Natural killer cell treated with Interleukin-12 subunit alpha and Interleukin-12 subunit beta and Interleukin-15 and Interleukin-18, amount 100 ng/mL, for 72 hours (primary cell): ENCODE measurements around the gene THNSL1. TPM values are rescaled to one million over a fixed set of nuclear protein-coding genes. Genes with fewer than 3 reads are reported as not detected.

Experiments
- ATAC-seq, 2 donors: fragments of 150-1000 bp; cut with Tn5 transposase in 1 of 2; sonication (Bioruptor Pico), chemical (Tn5 transposase) in 1 of 2; 2 replicates each; pipeline ENCODE4 v1.10.0; 2021
- DNase-seq: peaks from one replicate; pipeline ENCODE4 v3.0.0; 2022; ENCODE audit warnings: low spot score
- H3K27ac Mint-ChIP-seq, 2 donors: 1 replicate in 1 of 2; 2 replicates in 1 of 2; pipeline ENCODE4 v1.8.0; 2022; ENCODE audit warnings: mixed read lengths in 2 of 2, mild to moderate bottlenecking in 1 of 2, moderate library complexity in 1 of 2
- H3K27me3 Mint-ChIP-seq, 2 donors: 1 replicate in 1 of 2; 2 replicates in 1 of 2; pipeline ENCODE4 v1.8.0; 2022; ENCODE audit warnings: mixed read lengths in 2 of 2
- H3K36me3 Mint-ChIP-seq: one replicate; pipeline ENCODE4 v1.8.0; 2022; ENCODE audit warnings: mixed read lengths
- H3K4me1 Mint-ChIP-seq, 2 donors: 1 replicate in 1 of 2; 2 replicates in 1 of 2; pipeline ENCODE4 v1.8.0; 2022; ENCODE audit warnings: low read depth in 2 of 2, mixed read lengths in 2 of 2, mild to moderate bottlenecking in 1 of 2
- H3K4me3 Mint-ChIP-seq: one replicate; pipeline ENCODE4 v1.8.0; 2022; ENCODE audit warnings: mixed read lengths
- H3K9me3 Mint-ChIP-seq: 2 replicates; pipeline ENCODE4 v1.8.0; 2022; ENCODE audit warnings: mixed read lengths
- total RNA-seq, 2 donors: library from RNA; stranded (reverse); gene quantifications; one replicate each; pipeline ENCODE4 v1.2.3, GENCODE V29; 2022

THNSL1 gene
- total RNA-seq, 2 donors from 2014 or later = 1.6 to 2.8 TPM

GRCh38 chr10:25052012-25052411 lies 35.6 kb downstream of the THNSL1 start:
- ATAC-seq (no peak), DNase-seq (no peak)
- Mint-ChIP-seq H3K36me3 (no peaks in the 10 kb centered on the region), H3K4me1 (no peaks in the 10 kb centered on the region), H3K4me3 (no peak overlapping the region), H3K27ac (no peak overlapping the region), H3K27me3 (peaks cover 17 to 36% of the 10 kb centered on the region in 2 donors), H3K9me3 (no peaks in the 10 kb centered on the region)

- Mint-ChIP-seq H3K4me1 (peaks cover 0 to 3% of the 10 kb centered on the region in 2 donors), H3K9me3 (no peaks in the 10 kb centered on the region), H3K27ac (no peak overlapping the region), H3K27me3 (peaks cover 0 to 5% of the 10 kb centered on the region in 2 donors), H3K36me3 (no peaks in the 10 kb centered on the region), H3K4me3 (no peak overlapping the region)
- ATAC-seq (no peak), DNase-seq (no peak)
Observed at GRCh38 chr10:25056726-25057125, 40.3 kb downstream of the THNSL1 start.

GRCh38 chr10:25057886-25058285 lies 41.5 kb downstream of the THNSL1 start:
- Mint-ChIP-seq H3K4me1 (peaks cover 6 to 9% of the 10 kb centered on the region in 2 donors), H3K27me3 (peaks cover 0 to 5% of the 10 kb centered on the region in 2 donors), H3K4me3 (no peak overlapping the region), H3K9me3 (no peaks in the 10 kb centered on the region), H3K27ac (no peak overlapping the region), H3K36me3 (no peaks in the 10 kb centered on the region)
- ATAC-seq (no peak), DNase-seq (no peak)

DNA sequence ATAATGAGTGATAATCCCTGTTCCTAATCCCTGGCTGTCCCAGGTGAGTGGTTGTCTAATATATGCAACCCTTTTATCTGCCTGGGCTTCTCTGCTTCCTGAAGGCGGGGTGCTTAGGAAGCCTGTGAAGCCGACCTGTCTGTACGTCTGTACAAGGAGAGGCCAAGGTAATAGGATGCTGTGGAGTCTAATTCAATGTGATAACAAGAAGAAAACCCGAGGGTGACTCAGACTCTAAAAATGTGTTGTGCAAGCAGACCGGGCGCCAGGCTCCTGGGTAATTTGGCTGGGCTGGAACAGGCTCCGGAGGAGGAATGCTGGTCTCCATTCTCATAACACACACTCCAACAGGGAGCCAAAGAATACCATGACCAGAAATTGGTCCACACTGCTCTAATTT lies 43.6 kb downstream of the THNSL1 start:
- Mint-ChIP-seq H3K4me1 (peaks cover 12 to 17% of the 10 kb centered on the region in 2 donors), H3K27me3 (peaks cover 0 to 5% of the 10 kb centered on the region in 2 donors), H3K9me3 (no peaks in the 10 kb centered on the region), H3K27ac (no peak overlapping the region), H3K4me3 (no peak overlapping the region), H3K36me3 (no peaks in the 10 kb centered on the region)
- ATAC-seq = no peak
- no peak for DNase-seq

- Mint-ChIP-seq H3K9me3 (no peaks in the 10 kb centered on the region), H3K4me3 (no peak overlapping the region), H3K36me3 (no peaks in the 10 kb centered on the region), H3K4me1 (peaks cover 12 to 21% of the 10 kb centered on the region in 2 donors), H3K27ac (no peak overlapping the region), H3K27me3 (peaks cover 0 to 2% of the 10 kb centered on the region in 2 donors)
- no peak for ATAC-seq
- no peak for DNase-seq
Observed at GRCh38 chr10:25061125-25061524, 44.7 kb downstream of the THNSL1 start.

DNA sequence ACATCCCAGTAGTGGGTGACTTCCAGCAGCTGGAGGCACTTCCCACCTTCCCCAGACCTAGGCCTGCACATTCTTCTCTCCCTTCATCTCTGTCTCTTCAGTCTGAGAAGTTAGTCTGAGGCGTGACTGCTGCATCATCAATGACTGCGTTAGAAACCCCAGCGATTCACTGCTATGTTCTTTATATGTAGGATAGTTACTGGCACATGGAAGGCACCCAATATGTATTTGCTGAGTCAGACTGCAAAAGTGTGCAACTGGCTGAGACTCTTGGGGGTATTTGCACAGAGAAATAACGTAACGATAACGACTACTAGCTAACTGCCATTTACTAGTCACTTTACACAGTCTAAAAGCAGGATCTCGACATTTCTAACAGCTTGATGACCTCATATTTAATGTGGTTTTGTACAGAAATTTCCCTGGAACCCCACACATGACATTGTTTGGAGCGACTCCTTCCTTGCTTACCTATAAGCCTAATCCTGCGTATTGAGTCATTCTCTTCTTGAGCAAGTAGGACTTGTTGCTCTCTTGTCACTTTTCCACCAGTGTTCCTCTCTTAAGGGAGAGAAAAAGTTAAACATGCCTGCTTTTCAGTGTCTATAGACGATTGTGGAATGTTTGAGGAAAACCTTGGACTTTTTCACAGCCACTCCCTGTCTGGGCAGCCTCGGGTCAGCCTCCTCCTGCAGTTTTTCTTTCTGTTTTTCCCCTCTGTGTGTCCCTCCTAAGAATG lies 45.5 kb downstream of the THNSL1 start:
- no peak for ATAC-seq
- Mint-ChIP-seq H3K27me3 (peaks cover 0 to under 1% of the 10 kb centered on the region in 2 donors), H3K9me3 (no peaks in the 10 kb centered on the region), H3K27ac (peak overlapping the region in 1 of 2 donors; percentile 83), H3K4me3 (peak overlapping the region; percentile 29), H3K36me3 (no peaks in the 10 kb centered on the region), H3K4me1 (peaks cover 12 to 21% of the 10 kb centered on the region in 2 donors)
- no peak for DNase-seq

GRCh38 chr10:25063157-25063556 lies 46.7 kb downstream of the THNSL1 start:
- Mint-ChIP-seq H3K4me1 (peaks cover 12 to 21% of the 10 kb centered on the region in 2 donors), H3K36me3 (no peaks in the 10 kb centered on the region), H3K4me3 (no peak overlapping the region), H3K27ac (no peak overlapping the region), H3K9me3 (no peaks in the 10 kb centered on the region), H3K27me3 (peaks cover 5 to 6% of the 10 kb centered on the region in 2 donors)
- DNase-seq (no peak), ATAC-seq (no peak)

- peaks cover 12 to 21% of the 10 kb centered on the region in 2 donors for H3K4me1 Mint-ChIP-seq
- H3K27me3 Mint-ChIP-seq = peaks cover 6 to 10% of the 10 kb centered on the region in 2 donors
- H3K4me3 Mint-ChIP-seq = no peak overlapping the region
- H3K27ac Mint-ChIP-seq = no peak overlapping the region
- ATAC-seq (no peak), DNase-seq (no peak)
- H3K36me3 Mint-ChIP-seq = no peaks in the 10 kb centered on the region
- no peaks in the 10 kb centered on the region for H3K9me3 Mint-ChIP-seq
Observed at GRCh38 chr10:25063644-25064043, 47.2 kb downstream of the THNSL1 start.

DNA sequence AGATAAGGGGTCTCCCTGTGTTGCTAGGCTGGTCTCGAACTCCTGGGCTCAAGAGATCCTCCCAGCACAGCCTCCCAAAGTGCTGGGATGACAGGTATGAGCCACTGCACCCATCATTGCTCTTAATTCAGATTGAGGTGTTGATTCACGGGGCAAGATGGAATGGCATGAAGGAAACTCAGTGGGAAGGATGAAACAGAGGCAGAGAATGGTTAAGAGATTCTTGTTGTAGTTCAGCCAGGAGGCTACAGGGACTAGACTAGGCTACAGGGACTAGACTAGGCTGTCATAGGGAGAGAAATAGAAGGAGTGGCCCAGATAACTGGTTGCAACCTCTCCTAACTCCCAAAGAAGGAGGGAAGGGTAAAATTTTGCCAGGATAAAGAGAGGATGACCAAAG lies 48.0 kb downstream of the THNSL1 start:
- peaks cover 12 to 21% of the 10 kb centered on the region in 2 donors for H3K4me1 Mint-ChIP-seq
- no peak overlapping the region for H3K27ac Mint-ChIP-seq
- no peaks in the 10 kb centered on the region for H3K36me3 Mint-ChIP-seq
- ATAC-seq (no peak), DNase-seq (no peak)
- peaks cover 6 to 13% of the 10 kb centered on the region in 2 donors for H3K27me3 Mint-ChIP-seq
- no peak overlapping the region for H3K4me3 Mint-ChIP-seq
- no peaks in the 10 kb centered on the region for H3K9me3 Mint-ChIP-seq

DNA sequence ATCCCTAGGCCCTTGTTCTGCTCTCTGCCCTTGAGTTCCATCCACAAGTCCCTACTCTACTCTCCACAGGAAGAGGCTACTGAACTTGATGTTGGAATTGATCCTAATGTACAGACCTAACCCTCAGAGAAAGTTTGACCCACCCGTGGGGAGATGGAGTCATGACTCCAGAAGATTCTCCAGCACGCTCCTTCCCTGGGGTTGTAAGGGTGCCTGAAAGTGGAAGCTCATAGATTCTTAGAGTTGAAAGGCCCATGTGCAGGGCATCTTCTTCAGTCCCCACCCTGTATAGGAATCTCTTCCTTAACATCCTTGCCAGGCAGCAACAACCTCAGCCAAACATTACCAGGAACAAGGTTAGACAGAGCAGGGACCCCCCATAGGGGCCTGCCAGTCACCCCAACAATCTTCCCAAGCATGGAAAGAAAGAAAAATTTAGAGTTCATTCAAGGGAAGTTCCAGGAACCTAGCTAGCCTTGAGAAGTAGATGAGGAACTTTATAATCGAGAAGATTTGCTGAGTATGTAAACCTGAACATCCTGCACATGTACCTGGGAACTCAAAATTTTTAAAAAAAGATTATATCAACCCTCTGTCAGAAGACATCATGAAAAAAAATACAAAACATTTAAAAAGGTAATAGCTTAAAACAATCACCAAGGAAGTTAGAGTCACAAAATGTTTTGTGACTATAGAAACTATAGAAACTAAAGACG lies 49.5 kb downstream of the THNSL1 start:
- H3K27ac Mint-ChIP-seq = no peak overlapping the region
- H3K9me3 Mint-ChIP-seq = no peaks in the 10 kb centered on the region
- ATAC-seq = no peak
- H3K36me3 Mint-ChIP-seq = no peaks in the 10 kb centered on the region
- H3K27me3 Mint-ChIP-seq = peaks cover 6 to 13% of the 10 kb centered on the region in 2 donors
- no peak overlapping the region for H3K4me3 Mint-ChIP-seq
- no peak for DNase-seq
- H3K4me1 Mint-ChIP-seq = peaks cover 12 to 21% of the 10 kb centered on the region in 2 donors

GRCh38 chr10:25068152-25069058 lies 52.0 kb downstream of the THNSL1 start:
- no peak for ATAC-seq

GRCh38 chr10:25071227-25071626 lies 54.8 kb downstream of the THNSL1 start:
- Mint-ChIP-seq H3K27me3 (peaks cover 9 to 32% of the 10 kb centered on the region in 2 donors), H3K27ac (no peak overlapping the region), H3K4me1 (no peaks in the 10 kb centered on the region), H3K9me3 (no peaks in the 10 kb centered on the region), H3K4me3 (no peak overlapping the region), H3K36me3 (no peaks in the 10 kb centered on the region)
- no peak for DNase-seq
- ATAC-seq = no peak

More at GRCh38 chr10:25068152-25069058, 52.0 kb downstream of the THNSL1 start:
- H3K36me3 Mint-ChIP-seq = no peaks in the 10 kb centered on the region
- H3K4me3 Mint-ChIP-seq = no peak overlapping the region
- H3K4me1 Mint-ChIP-seq = peaks cover 3 to 10% of the 10 kb centered on the region in 2 donors
- no peak for DNase-seq
- peaks cover 6 to 20% of the 10 kb centered on the region in 2 donors for H3K27me3 Mint-ChIP-seq
- H3K9me3 Mint-ChIP-seq = no peaks in the 10 kb centered on the region
- no peak overlapping the region for H3K27ac Mint-ChIP-seq

GRCh38 chr10:25072786-25073185 lies 56.4 kb downstream of the THNSL1 start:
- no peaks in the 10 kb centered on the region for H3K4me1 Mint-ChIP-seq
- H3K27me3 Mint-ChIP-seq = peaks cover 4 to 31% of the 10 kb centered on the region in 2 donors
- no peak overlapping the region for H3K27ac Mint-ChIP-seq
- H3K36me3 Mint-ChIP-seq = no peaks in the 10 kb centered on the region
- DNase-seq (no peak), ATAC-seq (no peak)
- H3K4me3 Mint-ChIP-seq = no peak overlapping the region
- no peaks in the 10 kb centered on the region for H3K9me3 Mint-ChIP-seq
